Muscle of arm (tissue), 12 donors: ENCODE results near the gene ZSWIM1. TPM values are rescaled to one million over a fixed set of nuclear protein-coding genes. Genes with fewer than 3 reads are reported as not detected.
A peak's percentile ranks its signal among the peaks of the same experiment; 100 is the strongest.
"Not testable (repeated sequence)": the region's sequence is repeated elsewhere in the genome, so short reads cannot be mapped to it uniquely, and the experiment has no call there.

Source experiments
- DNase-seq: peaks from one replicate; pipeline ENCODE4 v3.0.0-alpha.2; 2013
- polyA plus RNA-seq, 12 donors: library from polyadenylated mRNA; unstranded; fragments of 120-200 nt; gene quantifications; one replicate each; pipeline ENCODE4 v1.2.1, GENCODE V29; 2013; ENCODE audit not compliant: insufficient read length in 12 of 12

ZSWIM1 gene
- polyA plus RNA-seq, 12 donors: 5.0 to 14.3 (median 10.2) TPM; not detected in 1

DNA sequence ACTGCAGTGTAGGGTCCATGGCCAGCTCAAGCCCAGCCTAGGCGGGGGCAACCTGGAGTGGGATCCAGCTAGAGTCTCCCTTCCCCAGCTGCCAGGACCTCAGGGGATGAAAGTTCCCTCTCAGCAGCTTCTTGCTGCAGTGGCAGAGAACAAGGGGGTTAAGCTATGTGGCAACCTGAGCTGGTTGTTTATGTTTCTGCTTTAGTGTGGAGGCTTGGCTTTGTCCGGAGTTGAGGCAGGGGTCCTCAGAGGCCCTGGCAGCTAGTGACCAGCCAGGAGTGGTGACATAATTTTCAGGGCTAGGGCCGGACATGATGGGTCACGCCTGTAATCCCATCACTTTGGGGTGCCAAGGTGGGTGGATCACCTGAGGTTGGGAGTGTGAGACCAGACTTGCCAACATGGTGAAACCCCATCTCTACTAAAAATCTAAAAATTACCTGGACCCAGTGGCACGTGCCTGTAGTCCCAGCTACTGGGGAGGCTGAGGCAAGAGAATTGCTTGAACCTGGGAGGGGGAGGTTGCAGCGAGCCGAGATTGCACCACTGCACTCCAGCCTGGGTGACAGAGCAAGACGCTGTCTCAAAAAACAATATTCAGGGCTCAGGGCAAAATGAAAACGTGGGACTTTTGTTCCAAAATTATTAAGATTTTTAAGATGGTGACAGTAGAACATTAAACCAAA, 44.9 kb downstream of the ZSWIM1 start:
- DNase-seq: no peak

DNA sequence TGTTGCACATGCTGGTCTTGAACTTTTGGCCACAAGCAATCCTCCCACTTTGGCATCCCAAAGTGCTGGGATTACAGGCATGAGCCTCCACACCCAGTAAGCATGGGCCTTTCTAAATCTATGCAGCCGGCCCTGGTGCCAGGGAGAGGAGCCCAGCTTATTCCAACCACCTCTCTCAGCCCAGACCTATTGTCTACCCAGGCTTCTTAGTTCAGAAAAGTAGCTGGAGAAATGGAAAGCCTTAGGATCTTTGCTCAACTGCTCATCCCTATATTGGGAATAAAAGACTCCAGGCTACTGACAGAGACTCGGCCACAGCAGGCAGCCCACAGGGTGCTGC, 45.7 kb downstream of the ZSWIM1 start:
- DNase-seq: no peak

DNA sequence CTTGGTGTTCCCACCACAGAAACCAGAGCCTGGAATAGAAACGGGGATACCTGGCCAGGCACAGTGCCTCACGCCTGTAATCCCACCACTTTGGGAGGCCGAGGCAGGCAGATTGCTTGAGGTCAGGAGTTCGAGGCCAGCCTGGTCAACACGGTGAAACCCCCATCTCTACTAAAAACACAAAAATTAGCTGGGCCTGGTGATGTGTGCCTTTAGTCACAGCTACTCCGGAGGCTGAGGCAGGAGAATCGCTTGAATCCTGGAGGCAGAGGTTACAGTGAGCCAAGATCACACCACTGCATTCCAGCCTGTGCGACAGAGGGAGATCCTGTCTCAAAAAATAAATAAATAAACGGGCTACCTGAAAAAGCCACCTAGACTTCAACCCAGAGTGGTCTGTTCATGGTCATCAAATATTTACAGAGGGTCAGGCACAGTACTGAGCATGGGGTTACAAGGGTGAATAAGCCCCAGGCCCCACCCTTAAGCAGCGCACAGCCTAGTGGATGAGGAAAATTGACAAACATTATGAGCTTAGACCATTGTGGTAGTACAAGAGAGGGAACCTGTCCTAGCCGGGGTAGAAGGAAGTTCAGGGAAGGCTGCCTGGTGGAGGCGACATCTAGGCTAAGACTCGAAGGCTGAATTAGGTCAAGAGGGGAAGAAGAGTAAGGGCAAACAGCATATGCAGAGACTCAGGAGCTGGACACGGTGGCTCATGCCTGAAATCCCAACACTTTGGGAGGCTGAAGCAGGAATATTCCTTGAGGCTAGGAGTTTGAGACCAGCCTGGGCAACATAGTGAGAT, 46.2 kb downstream of the ZSWIM1 start:
- DNase-seq: no peak

DNA sequence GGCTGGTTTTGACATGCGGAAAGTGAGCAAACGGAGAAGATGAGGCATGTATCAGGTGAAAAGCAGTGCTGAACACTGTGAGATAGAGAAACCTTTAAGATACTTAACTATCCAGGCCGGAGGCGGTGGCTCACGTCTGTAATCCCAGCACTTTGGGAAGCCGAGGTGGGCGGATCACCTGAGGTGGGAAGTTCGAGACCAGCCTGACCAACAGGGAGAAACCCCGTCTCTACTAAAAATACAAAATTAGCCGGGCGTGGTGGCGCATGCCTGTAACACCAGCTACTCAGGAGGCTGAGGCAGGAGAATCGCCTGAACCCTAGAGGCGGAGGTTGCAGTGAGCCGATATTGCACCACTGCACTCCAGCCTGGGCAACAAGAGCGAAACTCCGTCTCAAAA, 50.7 kb downstream of the ZSWIM1 start:
- DNase-seq: not testable (repeated sequence)

DNA sequence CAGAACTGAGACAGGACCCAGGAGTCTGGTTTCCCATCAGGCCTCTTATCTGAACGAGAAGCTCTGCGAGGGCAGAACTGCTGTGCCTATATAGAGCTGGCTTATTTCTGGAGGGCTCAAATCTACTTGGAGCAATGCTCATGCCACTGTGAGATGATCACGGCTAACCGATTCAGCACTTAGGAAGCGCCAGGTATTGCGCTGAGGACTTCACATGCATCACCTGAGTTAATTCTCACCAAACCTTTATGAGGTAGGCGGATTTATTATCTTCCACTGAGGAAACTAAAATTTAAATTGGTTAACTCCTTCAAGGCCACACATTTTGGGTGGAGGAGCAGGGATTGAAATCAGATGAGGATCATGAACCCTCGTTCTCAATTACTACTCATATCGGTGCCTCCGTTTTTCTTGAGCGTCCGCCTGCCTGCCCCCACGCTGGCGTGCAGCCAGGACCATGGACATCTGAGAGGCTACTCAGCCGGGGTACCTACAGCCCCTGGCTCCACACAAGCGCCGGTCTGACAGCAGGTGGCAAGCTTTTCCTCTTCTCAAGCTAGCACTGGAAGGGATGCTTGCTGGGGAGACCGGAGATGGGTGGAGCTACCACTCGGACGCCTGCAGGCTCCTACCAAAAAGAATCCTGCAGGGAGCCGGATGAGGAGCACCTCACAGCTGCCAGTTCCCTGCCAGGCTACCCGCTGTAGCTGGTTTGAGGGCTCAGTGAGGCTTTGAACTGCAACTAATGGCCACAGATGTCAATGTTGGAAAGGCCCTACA, 52.4 kb downstream of the ZSWIM1 start:
- peak; percentile 61 for DNase-seq

DNA sequence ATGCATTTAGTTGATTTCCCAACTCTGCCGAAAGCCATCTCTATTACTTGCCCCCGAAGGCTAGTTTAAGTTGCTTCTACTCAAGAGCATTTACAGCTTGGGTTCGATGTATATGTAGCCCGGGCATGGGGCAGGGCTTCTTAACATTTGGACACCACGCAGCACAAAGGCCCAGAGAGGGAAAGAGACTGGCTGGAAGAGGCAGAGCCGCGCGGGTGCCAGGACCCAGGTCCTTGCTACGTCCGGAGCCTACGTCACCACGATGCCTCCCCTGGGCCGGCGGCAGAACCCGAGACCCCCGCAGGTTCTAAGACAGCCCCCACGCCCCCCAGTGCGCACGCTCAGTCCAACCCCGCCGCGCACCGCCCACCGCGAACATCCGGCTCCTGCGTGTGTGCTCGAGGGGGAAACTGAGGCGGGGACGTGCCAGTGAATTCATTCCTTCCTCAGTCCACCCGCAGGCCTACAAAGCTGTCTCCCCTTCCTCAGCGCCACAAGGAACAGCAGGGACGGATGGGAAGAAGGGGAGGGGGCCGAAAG, 53.1 kb downstream of the ZSWIM1 start:
- DNase-seq: peak; percentile 77

Other genes starting within 250 kb of the ZSWIM1 start
- gene WFDC9, start 249.9 kb upstream of the ZSWIM1 start, polyA plus RNA-seq: not detected
- gene WFDC11, start 211.0 kb upstream of the ZSWIM1 start, polyA plus RNA-seq: not detected
- gene WFDC13, start 179.2 kb upstream of the ZSWIM1 start, polyA plus RNA-seq: under 1 TPM in 1 of 12 donors, not detected in 11; 0.13 TPM
- not detected for gene WFDC10B, start 176.2 kb upstream of the ZSWIM1 start, polyA plus RNA-seq
- gene SPINT4, start 158.9 kb upstream of the ZSWIM1 start, polyA plus RNA-seq: not detected
- gene WFDC3, start 89.3 kb upstream of the ZSWIM1 start, polyA plus RNA-seq: 1 to 10 TPM in 3 of 12 donors, under 1 TPM in 6, not detected in 3; 0.18 to 1.8 (median 0.74) TPM
- 10 to 100 TPM in 11 of 12 donors, not detected in 1; 33.2 to 55.0 (median 45.1) TPM for gene DNTTIP1, start 89.3 kb upstream of the ZSWIM1 start, polyA plus RNA-seq
- gene UBE2C, start 68.6 kb upstream of the ZSWIM1 start, polyA plus RNA-seq: 10 to 100 TPM in 11 of 12 donors, not detected in 1; 19.8 to 66.7 (median 30.8) TPM
- 1,000 to 10,000 TPM; 1,517 to 8,366 (median 5,425) TPM for gene TNNC2, start 53.9 kb upstream of the ZSWIM1 start, polyA plus RNA-seq
- 10 to 100 TPM in 11 of 12 donors, not detected in 1; 14.4 to 30.9 (median 22.4) TPM for gene SNX21, start 47.4 kb upstream of the ZSWIM1 start, polyA plus RNA-seq
- gene ACOT8, start 23.8 kb upstream of the ZSWIM1 start, polyA plus RNA-seq: 10 to 100 TPM in 11 of 12 donors, not detected in 1; 14.1 to 28.6 (median 22.1) TPM
- 1 to 10 TPM in 10 of 12 donors, not detected in 2; 3.0 to 4.1 (median 3.5) TPM for gene ZSWIM3, start 23.6 kb upstream of the ZSWIM1 start, polyA plus RNA-seq
- 10 to 100 TPM in 1 of 12 donors, 1 to 10 TPM in 10, not detected in 1; 2.9 to 17.1 (median 6.7) TPM for gene SPATA25, start 6.4 kb downstream of the ZSWIM1 start, polyA plus RNA-seq
- gene NEURL2, start 10.0 kb downstream of the ZSWIM1 start, polyA plus RNA-seq: 10 to 100 TPM in 9 of 12 donors, 1 to 10 TPM in 2, not detected in 1; 8.2 to 20.2 (median 11.3) TPM
- 100 to 1,000 TPM in 1 of 12 donors, 10 to 100 TPM in 10, not detected in 1; 54.5 to 110 (median 60.1) TPM for gene CTSA, start 10.1 kb downstream of the ZSWIM1 start, polyA plus RNA-seq
- 10 to 100 TPM in 11 of 12 donors, not detected in 1; 13.1 to 54.0 (median 21.1) TPM for gene PLTP, start 30.9 kb downstream of the ZSWIM1 start, polyA plus RNA-seq
- gene PCIF1, start 53.5 kb downstream of the ZSWIM1 start, polyA plus RNA-seq: 10 to 100 TPM in 11 of 12 donors, not detected in 1; 20.6 to 40.3 (median 22.7) TPM
- gene ZNF335, start 91.0 kb downstream of the ZSWIM1 start, polyA plus RNA-seq: 10 to 100 TPM in 5 of 12 donors, 1 to 10 TPM in 6, not detected in 1; 6.4 to 16.5 (median 9.4) TPM
- gene MMP9, start 127.7 kb downstream of the ZSWIM1 start, polyA plus RNA-seq: 10 to 100 TPM in 1 of 12 donors, 1 to 10 TPM in 3, under 1 TPM in 7, not detected in 1; 0.09 to 23.8 (median 0.29) TPM
- 1 to 10 TPM in 5 of 12 donors, under 1 TPM in 5, not detected in 2; 0.67 to 3.3 (median 1.1) TPM for gene SLC12A5, start 148.0 kb downstream of the ZSWIM1 start, polyA plus RNA-seq
- 10 to 100 TPM in 11 of 12 donors, not detected in 1; 23.4 to 40.7 (median 34.5) TPM for gene NCOA5, start 208.7 kb downstream of the ZSWIM1 start, polyA plus RNA-seq
- gene CD40, start 237.1 kb downstream of the ZSWIM1 start, polyA plus RNA-seq: 10 to 100 TPM in 1 of 12 donors, 1 to 10 TPM in 9, not detected in 2; 4.3 to 13.5 (median 7.6) TPM